ENCODE results near the gene ARMC2.

DNA sequence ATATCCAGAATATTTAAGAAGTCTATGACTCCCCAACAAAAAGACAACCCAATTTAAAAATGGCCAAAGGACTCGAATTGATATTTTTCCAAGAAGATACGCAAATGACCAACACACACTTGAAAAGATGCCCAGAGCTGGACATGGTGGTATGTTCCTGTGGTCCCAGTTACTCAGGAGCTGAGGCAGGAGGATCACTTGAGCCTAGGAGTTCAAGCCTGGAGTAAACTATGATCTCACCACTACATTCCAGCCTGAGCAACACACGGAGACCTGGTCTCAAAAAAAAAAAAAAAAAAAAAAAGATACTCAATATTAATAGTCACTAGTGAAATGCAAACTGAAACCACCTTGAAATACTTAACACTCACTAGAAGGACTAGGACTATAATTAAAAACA, 12.2 kb upstream of the ARMC2 start:
- TF ChIP-seq, protein P1, sequence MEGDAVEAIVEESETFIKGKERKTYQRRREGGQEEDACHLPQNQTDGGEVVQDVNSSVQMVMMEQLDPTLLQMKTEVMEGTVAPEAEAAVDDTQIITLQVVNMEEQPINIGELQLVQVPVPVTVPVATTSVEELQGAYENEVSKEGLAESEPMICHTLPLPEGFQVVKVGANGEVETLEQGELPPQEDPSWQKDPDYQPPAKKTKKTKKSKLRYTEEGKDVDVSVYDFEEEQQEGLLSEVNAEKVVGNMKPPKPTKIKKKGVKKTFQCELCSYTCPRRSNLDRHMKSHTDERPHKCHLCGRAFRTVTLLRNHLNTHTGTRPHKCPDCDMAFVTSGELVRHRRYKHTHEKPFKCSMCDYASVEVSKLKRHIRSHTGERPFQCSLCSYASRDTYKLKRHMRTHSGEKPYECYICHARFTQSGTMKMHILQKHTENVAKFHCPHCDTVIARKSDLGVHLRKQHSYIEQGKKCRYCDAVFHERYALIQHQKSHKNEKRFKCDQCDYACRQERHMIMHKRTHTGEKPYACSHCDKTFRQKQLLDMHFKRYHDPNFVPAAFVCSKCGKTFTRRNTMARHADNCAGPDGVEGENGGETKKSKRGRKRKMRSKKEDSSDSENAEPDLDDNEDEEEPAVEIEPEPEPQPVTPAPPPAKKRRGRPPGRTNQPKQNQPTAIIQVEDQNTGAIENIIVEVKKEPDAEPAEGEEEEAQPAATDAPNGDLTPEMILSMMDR (IDR thresholded peaks at IDR 0.05 in 8 of 11, conservative IDR thresholded peaks at IDR 0.05 in 3 of 11): no peak
- TF ChIP-seq POLR2A (IDR thresholded peaks at IDR 0.05): no peak
- TF ChIP-seq POLR2AphosphoS5 (IDR thresholded peaks at IDR 0.05): no peak
